ENCODE results near the gene CERS6.

Gene CERS6

DNA sequence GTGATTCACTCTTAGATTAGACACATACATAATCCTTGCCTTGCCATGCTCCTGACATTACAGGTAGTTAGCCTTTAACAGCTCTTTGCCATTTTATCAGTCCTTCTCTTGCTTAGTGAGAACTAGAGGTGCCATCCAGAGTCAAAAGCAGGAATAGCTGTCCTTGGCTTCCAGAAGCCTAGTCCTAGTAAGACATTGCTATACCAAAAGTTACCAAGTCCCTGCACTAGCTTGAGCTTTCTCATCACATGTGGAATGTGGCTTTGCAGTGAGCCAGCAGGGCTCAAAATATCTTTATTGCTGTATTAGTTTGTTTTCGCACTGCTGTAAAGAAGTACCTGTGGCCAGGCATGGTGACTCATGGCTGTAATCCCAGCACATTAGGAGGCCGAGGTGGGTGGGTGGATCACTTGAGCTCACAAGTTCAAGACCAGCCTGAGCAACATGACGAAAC, 241.6 kb downstream of the CERS6 start:
- peaks cover 8% of the 10 kb centered on the region for H3K36me3 Mint-ChIP-seq (ENCODE audit: low read depth)
- H3K4me3 Mint-ChIP-seq, result no peak overlapping the region
- H3K4me1 Mint-ChIP-seq (ENCODE audit: low read depth), result no peaks in the 10 kb centered on the region
- no peak overlapping the region for H3K27ac Mint-ChIP-seq
- no peaks in the 10 kb centered on the region for H3K27me3 Mint-ChIP-seq (ENCODE audit: low read depth)
- no peaks in the 10 kb centered on the region for H3K9me3 Mint-ChIP-seq

DNA sequence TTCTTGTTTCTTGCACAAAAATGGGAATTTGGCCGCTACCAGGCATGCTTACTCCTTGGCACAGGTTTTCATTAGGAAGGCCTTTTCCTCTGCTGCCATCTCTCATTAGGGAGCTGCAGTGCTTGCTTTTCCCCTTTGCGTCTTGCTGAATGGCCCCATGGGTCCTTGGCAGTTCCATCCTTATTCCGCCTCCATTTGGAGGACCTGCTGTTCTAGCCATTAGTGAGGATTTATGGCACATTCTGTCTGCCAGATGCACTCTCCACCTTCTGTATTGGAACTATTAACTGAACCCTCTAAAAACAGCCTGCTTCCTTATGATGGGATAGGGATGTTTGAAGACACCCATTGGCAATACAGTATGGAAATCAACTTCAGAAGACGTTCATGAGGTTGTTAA, 242.9 kb downstream of the CERS6 start:
- H3K4me1 Mint-ChIP-seq (ENCODE audit: low read depth), result peaks cover 2% of the 10 kb centered on the region
- no peak overlapping the region for H3K4me3 Mint-ChIP-seq
- H3K27ac Mint-ChIP-seq, result no peak overlapping the region
- H3K27me3 Mint-ChIP-seq (ENCODE audit: low read depth), result no peaks in the 10 kb centered on the region
- H3K36me3 Mint-ChIP-seq (ENCODE audit: low read depth), result peaks cover 8% of the 10 kb centered on the region
- H3K9me3 Mint-ChIP-seq, result no peaks in the 10 kb centered on the region

DNA sequence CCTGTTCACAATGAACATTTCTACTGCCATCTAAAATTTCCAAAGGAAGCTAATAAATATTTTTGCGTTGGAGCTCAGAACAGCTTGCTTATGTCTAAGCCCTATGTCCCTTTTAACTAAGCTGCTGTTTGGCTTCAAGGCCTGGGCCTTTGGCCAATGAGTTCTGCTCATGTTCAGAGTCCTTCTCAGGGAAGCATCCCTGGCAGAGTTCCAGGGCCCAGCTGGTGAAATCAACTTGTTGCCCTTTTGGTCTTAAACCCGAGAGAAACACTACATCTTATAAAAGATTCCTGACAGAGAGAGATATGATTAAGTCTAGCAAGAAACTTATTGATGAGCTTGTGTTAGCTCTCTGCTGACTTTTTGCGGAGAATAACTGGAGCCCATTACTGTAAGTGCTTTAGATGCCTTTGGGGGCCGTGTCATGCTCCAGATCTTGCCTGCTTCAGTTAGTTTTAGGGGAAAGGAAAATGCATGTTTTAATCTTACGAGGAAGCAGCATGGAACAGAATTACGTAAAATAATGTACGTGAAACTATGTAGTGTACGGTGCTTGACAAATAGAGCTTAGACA, 243.9 kb downstream of the CERS6 start:
- Mint-ChIP-seq H3K4me3 (no peak overlapping the region), H3K27ac (no peak overlapping the region), H3K27me3 (ENCODE audit: low read depth) (no peaks in the 10 kb centered on the region), H3K36me3 (ENCODE audit: low read depth) (peaks cover 10% of the 10 kb centered on the region), H3K4me1 (ENCODE audit: low read depth) (peaks cover 2% of the 10 kb centered on the region), H3K9me3 (no peaks in the 10 kb centered on the region)

DNA sequence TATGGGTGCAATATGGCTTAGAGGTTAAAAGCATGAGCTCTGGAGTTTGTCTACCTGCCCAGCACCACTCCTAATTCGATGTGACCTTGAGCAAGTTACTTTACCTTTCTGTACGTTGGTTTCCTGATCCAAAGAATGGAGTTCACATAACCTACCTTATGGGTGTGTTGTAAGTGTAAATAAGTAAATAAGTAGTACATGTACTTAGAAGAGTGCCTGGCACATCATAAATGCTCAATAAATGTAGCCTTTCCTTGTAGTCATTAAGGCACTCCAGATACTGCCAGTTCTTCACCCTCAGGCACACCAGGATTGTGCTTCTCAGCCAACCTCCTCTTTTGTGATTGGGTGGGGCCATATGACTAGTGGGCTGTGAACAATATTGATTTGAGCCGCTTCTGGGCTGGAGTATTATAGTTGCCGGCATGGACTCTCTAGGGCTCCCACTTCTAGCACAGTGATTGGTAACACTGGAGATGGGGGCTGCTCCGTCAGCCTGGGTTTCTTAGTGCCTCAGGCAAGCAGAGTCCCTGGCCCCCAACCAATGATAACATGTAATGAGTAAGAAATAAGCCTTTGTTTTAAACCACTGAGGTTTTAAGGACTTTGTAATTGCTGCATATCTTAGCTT, 244.7 kb downstream of the CERS6 start:
- Mint-ChIP-seq H3K27ac (no peak overlapping the region), H3K9me3 (no peaks in the 10 kb centered on the region), H3K27me3 (ENCODE audit: low read depth) (no peaks in the 10 kb centered on the region), H3K36me3 (ENCODE audit: low read depth) (peaks cover 10% of the 10 kb centered on the region), H3K4me1 (ENCODE audit: low read depth) (peaks cover 2% of the 10 kb centered on the region), H3K4me3 (no peak overlapping the region)

DNA sequence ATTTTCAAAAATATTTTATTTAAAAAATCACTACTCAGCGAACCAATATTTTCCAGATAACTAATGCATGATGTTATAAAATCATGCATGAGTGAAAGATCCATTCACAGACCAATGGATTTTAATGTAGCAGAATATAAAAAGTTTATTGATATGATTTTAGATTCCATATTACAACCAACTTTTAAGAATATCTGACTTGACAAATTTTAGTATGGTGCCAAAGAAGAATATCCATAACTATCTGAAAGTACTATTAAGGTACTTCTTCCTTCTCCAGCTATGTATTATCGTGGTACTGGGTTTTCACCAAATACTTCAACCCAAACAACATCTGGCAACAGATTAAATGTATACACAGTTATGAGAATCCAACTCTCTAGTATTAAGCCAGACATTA, 246.5 kb downstream of the CERS6 start:
- Mint-ChIP-seq H3K27ac (no peak overlapping the region), H3K4me3 (no peak overlapping the region), H3K9me3 (no peaks in the 10 kb centered on the region)

DNA sequence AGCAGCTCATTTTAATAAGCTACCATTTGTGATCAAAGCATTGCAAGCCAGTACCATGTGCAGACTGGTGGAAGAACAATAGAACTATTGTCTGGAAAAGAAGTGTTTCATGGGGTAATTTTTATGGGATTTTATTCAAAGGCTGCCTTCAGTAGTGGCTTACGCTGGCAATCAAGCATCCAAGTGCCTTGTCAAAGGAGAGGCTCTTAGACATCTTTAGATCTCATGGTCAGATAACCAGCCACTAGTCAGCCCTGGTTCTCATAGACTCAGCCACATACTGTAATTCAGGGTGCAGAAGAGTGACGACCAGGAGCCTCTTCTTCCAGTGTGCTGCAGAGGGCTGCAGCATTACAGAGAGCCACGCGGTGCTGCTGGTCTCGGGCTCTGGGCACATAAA, 247.9 kb downstream of the CERS6 start:
- H3K4me3 Mint-ChIP-seq, result no peak overlapping the region
- no peak overlapping the region for H3K27ac Mint-ChIP-seq
- peaks cover 2% of the 10 kb centered on the region for H3K4me1 Mint-ChIP-seq (ENCODE audit: low read depth)
- peaks cover 5% of the 10 kb centered on the region for H3K36me3 Mint-ChIP-seq (ENCODE audit: low read depth)
- no peaks in the 10 kb centered on the region for H3K9me3 Mint-ChIP-seq
- no peaks in the 10 kb centered on the region for H3K27me3 Mint-ChIP-seq (ENCODE audit: low read depth)

More for the DNA sequence above, 246.5 kb downstream of the CERS6 start:
- H3K27me3 Mint-ChIP-seq (ENCODE audit: low read depth), result no peaks in the 10 kb centered on the region
- H3K36me3 Mint-ChIP-seq (ENCODE audit: low read depth), result peaks cover 8% of the 10 kb centered on the region
- H3K4me1 Mint-ChIP-seq (ENCODE audit: low read depth), result peaks cover 2% of the 10 kb centered on the region

DNA sequence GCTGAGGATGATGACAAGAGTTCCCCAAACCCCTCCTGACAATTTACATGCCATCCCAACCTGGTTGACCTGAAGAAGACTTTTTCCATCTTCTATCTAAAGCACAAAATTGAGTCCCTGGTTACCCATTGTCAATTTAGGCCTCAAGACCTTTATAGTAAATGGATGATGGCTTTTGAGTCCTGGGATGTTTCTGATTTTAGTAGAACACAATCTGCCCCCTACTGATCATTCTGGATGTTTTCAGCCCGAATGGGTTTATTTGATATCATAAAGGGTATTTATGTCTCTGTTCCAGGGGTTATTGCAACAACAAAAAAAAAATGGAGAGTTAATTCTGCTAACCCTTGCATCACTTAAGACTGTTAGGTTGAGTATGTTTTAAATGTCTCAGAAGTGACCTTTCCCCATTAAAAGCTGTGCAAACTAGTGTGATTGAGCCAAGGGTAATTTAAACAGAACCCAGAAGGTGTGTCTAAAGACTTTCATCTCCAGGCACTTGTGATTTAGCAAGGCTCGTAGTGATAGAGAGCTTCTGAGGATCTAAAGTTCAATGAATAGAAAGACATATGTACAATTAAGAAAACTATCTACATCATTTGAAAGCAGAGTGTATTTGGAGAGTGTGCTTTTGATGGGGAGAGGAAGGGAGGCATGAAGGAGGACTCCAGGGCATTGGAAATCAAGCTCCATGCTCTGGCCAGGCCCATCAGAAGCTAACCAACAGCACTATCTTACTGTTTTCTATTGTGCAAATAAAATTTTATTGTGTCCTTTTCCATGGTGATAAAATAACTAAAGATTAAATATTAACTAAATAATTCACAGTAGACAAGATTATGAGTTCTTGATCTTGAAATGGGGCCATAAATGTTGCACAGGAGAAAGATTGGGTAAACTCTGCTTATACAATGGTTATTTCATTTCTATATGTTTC, 249.7 kb downstream of the CERS6 start:
- no peaks in the 10 kb centered on the region for H3K27me3 Mint-ChIP-seq (ENCODE audit: low read depth)

DNA sequence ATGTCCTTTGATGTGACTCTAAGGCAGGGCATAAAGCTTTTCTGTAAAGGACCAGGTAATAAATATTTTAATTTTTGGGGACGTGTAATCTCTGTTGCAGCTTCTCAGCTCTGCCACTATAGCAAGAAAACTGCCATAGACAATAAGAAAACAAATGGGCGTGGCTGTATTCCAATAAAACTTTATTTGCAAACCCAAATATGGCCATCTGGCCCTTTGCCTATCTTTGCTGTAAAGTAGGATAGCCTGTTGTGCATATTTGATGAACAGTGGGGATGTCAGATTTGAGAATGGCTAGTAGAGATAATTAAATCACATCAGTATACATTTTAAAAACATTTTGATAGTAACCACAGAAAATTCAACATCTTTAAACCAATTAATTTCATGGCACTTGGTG, 250.7 kb downstream of the CERS6 start:
- H3K36me3 Mint-ChIP-seq (ENCODE audit: low read depth), result peaks cover 3% of the 10 kb centered on the region
- peaks cover 2% of the 10 kb centered on the region for H3K4me1 Mint-ChIP-seq (ENCODE audit: low read depth)
- no peak overlapping the region for H3K4me3 Mint-ChIP-seq
- no peaks in the 10 kb centered on the region for H3K27me3 Mint-ChIP-seq (ENCODE audit: low read depth)
- H3K27ac Mint-ChIP-seq, result no peak overlapping the region
- H3K9me3 Mint-ChIP-seq, result no peaks in the 10 kb centered on the region

More for the DNA sequence above, 249.7 kb downstream of the CERS6 start:
- H3K9me3 Mint-ChIP-seq, result no peaks in the 10 kb centered on the region
- peaks cover 3% of the 10 kb centered on the region for H3K36me3 Mint-ChIP-seq (ENCODE audit: low read depth)
- no peak overlapping the region for H3K4me3 Mint-ChIP-seq
- H3K27ac Mint-ChIP-seq, result no peak overlapping the region
- peaks cover 2% of the 10 kb centered on the region for H3K4me1 Mint-ChIP-seq (ENCODE audit: low read depth)

DNA sequence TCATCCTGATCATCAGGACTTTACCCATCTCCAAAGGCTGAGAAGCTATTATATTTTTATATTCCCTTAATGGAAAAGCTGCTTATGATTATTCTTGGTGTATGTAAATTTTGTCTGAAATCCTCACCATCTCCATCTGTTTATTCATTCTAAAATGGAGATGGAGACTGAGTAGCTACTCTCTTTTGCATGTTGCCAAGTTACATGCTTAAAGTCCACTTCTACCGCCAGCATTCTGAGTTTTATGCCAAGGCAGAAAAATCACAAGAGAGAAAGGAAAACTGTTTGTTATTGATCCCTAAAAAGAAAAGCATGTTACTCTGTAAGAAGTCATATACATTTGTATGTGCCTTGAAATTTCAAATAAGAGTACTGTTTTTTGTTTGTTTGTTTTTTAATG, 252.0 kb downstream of the CERS6 start:
- H3K4me1 Mint-ChIP-seq (ENCODE audit: low read depth), result peaks cover 2% of the 10 kb centered on the region
- no peak overlapping the region for H3K4me3 Mint-ChIP-seq
- H3K36me3 Mint-ChIP-seq (ENCODE audit: low read depth), result peaks cover 3% of the 10 kb centered on the region
- H3K9me3 Mint-ChIP-seq, result no peaks in the 10 kb centered on the region
- H3K27me3 Mint-ChIP-seq (ENCODE audit: low read depth), result no peaks in the 10 kb centered on the region
- no peak overlapping the region for H3K27ac Mint-ChIP-seq

DNA sequence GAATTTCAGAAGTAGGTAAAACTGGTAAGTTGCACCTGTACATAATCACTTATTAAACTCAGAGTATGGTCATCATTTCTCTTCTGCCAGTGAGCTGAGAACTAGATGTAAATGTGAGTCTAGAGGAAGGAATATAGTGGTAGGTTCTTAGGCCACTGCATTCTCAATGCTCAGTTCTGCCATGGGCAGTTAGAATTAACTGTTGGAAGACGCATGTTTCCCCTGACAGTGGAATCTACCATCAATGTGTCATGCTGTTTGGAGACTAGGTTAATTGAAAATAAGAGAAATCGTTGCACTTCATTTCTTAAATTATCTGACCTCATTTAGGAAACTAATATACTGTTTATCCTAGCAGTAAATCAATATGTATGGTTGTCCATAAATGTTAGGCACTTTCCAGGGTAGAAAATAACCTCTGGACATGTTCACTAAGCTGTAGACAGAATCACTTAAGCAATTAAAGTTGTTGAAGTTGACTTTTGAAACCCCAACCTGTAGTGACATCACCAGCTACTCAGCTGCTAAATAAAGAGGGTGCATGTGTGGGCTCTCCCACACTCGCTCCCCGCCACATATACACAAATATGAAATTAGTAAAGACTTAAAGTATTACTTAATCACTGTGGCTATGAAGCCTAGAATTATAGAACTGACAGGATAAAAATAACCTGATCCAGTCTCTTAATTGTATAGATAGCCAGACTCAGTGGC, 254.8 kb downstream of the CERS6 start:
- H3K36me3 Mint-ChIP-seq (ENCODE audit: low read depth), result peaks cover 2% of the 10 kb centered on the region
- no peak overlapping the region for H3K27ac Mint-ChIP-seq
- no peaks in the 10 kb centered on the region for H3K9me3 Mint-ChIP-seq
- no peak overlapping the region for H3K4me3 Mint-ChIP-seq
- H3K27me3 Mint-ChIP-seq (ENCODE audit: low read depth), result no peaks in the 10 kb centered on the region
- no peaks in the 10 kb centered on the region for H3K4me1 Mint-ChIP-seq (ENCODE audit: low read depth)

DNA sequence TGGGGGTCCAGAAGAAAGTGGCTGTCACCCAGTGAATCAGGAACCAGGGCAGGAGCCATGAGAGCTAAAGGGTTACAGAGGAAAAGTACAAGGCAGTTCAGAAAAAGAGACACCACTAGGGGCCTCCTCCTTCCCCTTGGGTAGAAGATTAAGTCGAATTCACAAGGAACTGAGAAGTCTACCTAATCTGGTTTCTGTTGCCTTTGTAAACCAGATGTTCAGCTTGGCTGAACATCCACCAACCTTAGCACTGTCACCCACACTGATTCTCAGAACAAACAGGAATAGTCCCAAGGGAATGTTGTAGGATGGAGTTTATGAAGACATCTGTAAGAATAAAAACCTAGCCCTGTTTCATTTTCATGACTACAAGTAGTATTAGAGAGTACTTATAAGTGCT, 256.0 kb downstream of the CERS6 start:
- H3K36me3 Mint-ChIP-seq (ENCODE audit: low read depth), result peaks cover 2% of the 10 kb centered on the region
- no peak overlapping the region for H3K27ac Mint-ChIP-seq
- H3K4me1 Mint-ChIP-seq (ENCODE audit: low read depth), result no peaks in the 10 kb centered on the region
- H3K9me3 Mint-ChIP-seq, result no peaks in the 10 kb centered on the region
- no peaks in the 10 kb centered on the region for H3K27me3 Mint-ChIP-seq (ENCODE audit: low read depth)
- H3K4me3 Mint-ChIP-seq, result no peak overlapping the region

DNA sequence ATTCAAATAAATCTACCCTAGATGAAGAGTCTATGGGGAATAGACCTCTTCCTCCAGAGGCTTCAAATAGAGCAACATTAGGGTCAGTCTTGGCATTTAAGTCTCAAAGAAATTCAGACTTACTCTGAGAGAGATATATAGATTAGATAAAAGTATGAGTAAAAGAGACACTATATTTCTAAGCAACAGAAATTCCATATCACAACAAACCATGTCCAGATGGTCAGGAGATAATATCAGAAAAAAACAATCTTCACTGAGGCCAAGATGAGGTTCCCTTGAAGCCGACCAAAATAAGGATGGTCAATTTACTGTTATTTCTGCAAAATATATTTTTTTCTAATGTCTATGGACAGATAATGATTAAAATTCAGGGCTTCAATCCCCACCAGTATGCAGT, 257.3 kb downstream of the CERS6 start:
- peaks cover 9% of the 10 kb centered on the region for H3K4me1 Mint-ChIP-seq (ENCODE audit: low read depth)
- H3K4me3 Mint-ChIP-seq, result no peak overlapping the region
- peaks cover 2% of the 10 kb centered on the region for H3K36me3 Mint-ChIP-seq (ENCODE audit: low read depth)
- H3K9me3 Mint-ChIP-seq, result no peaks in the 10 kb centered on the region
- no peaks in the 10 kb centered on the region for H3K27me3 Mint-ChIP-seq (ENCODE audit: low read depth)
- H3K27ac Mint-ChIP-seq, result no peak overlapping the region

DNA sequence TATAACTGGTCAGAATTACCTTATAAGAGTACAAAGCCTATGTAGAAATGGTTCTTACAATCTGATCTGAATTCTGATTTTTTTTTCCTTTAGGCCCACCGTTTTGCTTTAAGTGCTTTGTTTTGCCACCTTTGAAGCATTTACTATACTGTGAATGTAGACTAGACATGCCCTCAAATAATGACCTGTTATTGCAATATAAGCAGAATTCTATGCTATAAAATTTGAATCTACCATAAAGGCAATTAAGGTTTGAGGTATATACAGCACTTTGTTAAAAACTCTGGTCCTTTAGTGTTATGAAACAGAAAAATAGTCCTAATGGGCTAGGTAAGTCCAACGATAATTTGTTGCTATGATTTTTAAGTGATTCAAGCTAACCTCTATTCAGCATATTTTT, 259.8 kb downstream of the CERS6 start:
- H3K4me3 Mint-ChIP-seq, result no peak overlapping the region
- H3K27ac Mint-ChIP-seq, result no peak overlapping the region
- no peaks in the 10 kb centered on the region for H3K9me3 Mint-ChIP-seq
- peaks cover 13% of the 10 kb centered on the region for H3K4me1 Mint-ChIP-seq (ENCODE audit: low read depth)
- no peaks in the 10 kb centered on the region for H3K27me3 Mint-ChIP-seq (ENCODE audit: low read depth)
- peaks cover 8% of the 10 kb centered on the region for H3K36me3 Mint-ChIP-seq (ENCODE audit: low read depth)

DNA sequence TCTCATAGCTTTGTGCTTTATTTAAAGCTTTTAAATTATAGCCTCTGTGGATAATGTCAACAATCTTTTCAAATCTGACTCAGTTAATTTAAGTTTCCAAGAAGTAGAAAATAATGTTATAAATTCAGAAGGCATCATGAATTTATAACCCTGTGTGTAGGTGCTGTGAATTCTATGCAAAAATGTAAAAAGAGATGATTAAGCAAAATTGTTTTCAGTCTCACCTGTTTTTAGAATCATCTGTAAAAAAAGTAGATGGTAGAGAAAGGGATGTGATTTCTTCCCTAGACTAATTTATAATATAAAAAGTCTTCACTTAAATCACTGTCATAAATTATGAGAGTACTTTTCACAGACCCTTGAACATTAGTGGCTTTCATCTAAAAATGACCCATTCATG, 260.8 kb downstream of the CERS6 start:
- no peak overlapping the region for H3K4me3 Mint-ChIP-seq
- no peak overlapping the region for H3K27ac Mint-ChIP-seq
- H3K9me3 Mint-ChIP-seq, result no peaks in the 10 kb centered on the region
- H3K27me3 Mint-ChIP-seq (ENCODE audit: low read depth), result no peaks in the 10 kb centered on the region
- H3K36me3 Mint-ChIP-seq (ENCODE audit: low read depth), result peaks cover 10% of the 10 kb centered on the region
- peaks cover 13% of the 10 kb centered on the region for H3K4me1 Mint-ChIP-seq (ENCODE audit: low read depth)

Measured in T-helper 1 cell treated with Interleukin-12 subunit alpha and Interleukin-12 subunit beta and Interleukin-4 antibody, amounts not matched to agents 30 μg/mL and 1 μg/mL, for 36 hours (primary cell).